Measurements from ENCODE around the gene TMEM145. TPM values are rescaled to one million over a fixed set of nuclear protein-coding genes. Genes with fewer than 3 reads are reported as not detected.
A peak's percentile ranks its signal among the peaks of the same experiment; 100 is the strongest.

Gene TMEM145
- total and polyA plus RNA-seq, 9 of the 15 experiments (the other 6 are each of a cell fraction or from before 2014, with no cell fraction given) = 0.80 to 5.5 (median 1.9) TPM; not detected in 3

GRCh38 chr19:42325896-42326771 is 13.0 kb downstream of the TMEM145 start:
- peaks cover 20% of the 10 kb centered on the region for H3K79me2 ChIP-seq (ENCODE audit: control insufficient read depth, insufficient read depth, low read length)
- in situ Hi-C loops (cut with MboI) = loop anchor here (10.0 kb wide), 1 partner anchor 191 kb away; the partner anchor contains the start of gene POU2F2
- TF ChIP-seq CTCF (IDR thresholded peaks at IDR 0.05 in 2 of 3, conservative IDR thresholded peaks at IDR 0.05 in 1 of 3; ENCODE audit: insufficient read depth in 2 of 3, low read depth in 1 of 3, low read length in 3 of 3) (0 out of 6 replicates have a peak, but pooled peaks of 2 of the 3 experiments have one; percentile 27 to 32), PURB (CRISPR knock-in tag; IDR thresholded peaks at IDR 0.05; ENCODE audit: low read depth) (no peak), HMGXB4 (CRISPR knock-in tag; IDR thresholded peaks at IDR 0.05) (no peak), GTF2B (IDR thresholded peaks at IDR 0.05; ENCODE audit: extremely low read depth, insufficient read length) (no peak), ZNF76 (CRISPR knock-in tag; IDR thresholded peaks at IDR 0.05; ENCODE audit: borderline replicate concordance) (no peak), SMAD3 (CRISPR knock-in tag; conservative IDR thresholded peaks at IDR 0.05) (no peak)
- TF ChIP-seq, protein P1, sequence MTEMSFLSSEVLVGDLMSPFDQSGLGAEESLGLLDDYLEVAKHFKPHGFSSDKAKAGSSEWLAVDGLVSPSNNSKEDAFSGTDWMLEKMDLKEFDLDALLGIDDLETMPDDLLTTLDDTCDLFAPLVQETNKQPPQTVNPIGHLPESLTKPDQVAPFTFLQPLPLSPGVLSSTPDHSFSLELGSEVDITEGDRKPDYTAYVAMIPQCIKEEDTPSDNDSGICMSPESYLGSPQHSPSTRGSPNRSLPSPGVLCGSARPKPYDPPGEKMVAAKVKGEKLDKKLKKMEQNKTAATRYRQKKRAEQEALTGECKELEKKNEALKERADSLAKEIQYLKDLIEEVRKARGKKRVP (CRISPR knock-in tag; IDR thresholded peaks at IDR 0.05) = no peak

More at GRCh38 chr19:42325896-42326771, 13.0 kb downstream of the TMEM145 start:
- TSS peak; percentile 81 for BruUV-seq (replicated peaks)
- peak; percentile 62 for ATAC-seq
- intact Hi-C loops (cut with micrococcal nuclease) = loop anchor here (10.0 kb wide), 2 partner anchors 109 to 191 kb away; partner anchors contain the start of gene POU2F2
- ChIA-PET POLR2A (no interaction called here), CTCF (ENCODE audit: low intra/inter-chr PET ratio) (interaction anchor here (0.5 to 1.6 kb wide), 3 partner anchors 42 to 218 kb away, joined by 3 to 8 read pairs (median 3); no protein-coding TSS in a partner anchor)
- H3K9ac ChIP-seq (ENCODE audit: insufficient read depth in 1 of 2, low read depth in 2 of 2, low read length in 2 of 2) = peak overlapping the region; percentile 93 to 96
- H3K36me3 ChIP-seq (ENCODE audit: control insufficient read depth, insufficient read depth, low read length) = no peaks in the 10 kb centered on the region
- H2AFZ ChIP-seq (ENCODE audit: low read depth, low read length) = peak overlapping the region; percentile 82
- peak overlapping the region; percentile 87 for H3K4me2 ChIP-seq (ENCODE audit: insufficient read depth, low read length)
- H3K27me3 ChIP-seq (ENCODE audit: control insufficient read depth in 2 of 2, insufficient read depth in 2 of 2, low read length in 2 of 2) = no peaks in the 10 kb centered on the region
- peak in 3 of 4 experiments; percentile 36 to 50 (median 47) for DNase-seq (ENCODE audit: extremely low read depth in 1 of 4, low spot score in 3 of 4)
- WGBS (ENCODE audit: insufficient coverage, low coverage, missing lambda C conversion rate) = 5% methylated on average over 34 of the region's 37 CpGs
- H3K9me1 ChIP-seq (ENCODE audit: control insufficient read depth, insufficient read depth, low read length) = no peaks in the 10 kb centered on the region
- peak; percentile 6 for FAIRE-seq
- no peaks in the 10 kb centered on the region for H3K9me3 ChIP-seq (replicated peaks; ENCODE audit: control insufficient read depth, insufficient read depth, low read depth, low read length)
- no peaks in the 10 kb centered on the region; the same call in 1 of the 2 replicates for H4K20me1 ChIP-seq (replicated peaks; ENCODE audit: control insufficient read depth, insufficient read depth, low read length)
- H3K4me3 ChIP-seq = peak overlapping the region; percentile 99
- peak overlapping the region; percentile 72 for H3K27ac ChIP-seq (ENCODE audit: extremely low read depth, low read depth, low read length)
- peaks cover 8 to 27% of the 10 kb centered on the region in 2 experiments; a peak in 4 of 5 replicates for H3K4me1 ChIP-seq (replicated peaks in 1 of 2; ENCODE audit: control insufficient read depth in 2 of 2, insufficient read depth in 2 of 2, low read length in 2 of 2)

Data from K562 (cell line).